ENCODE data around the gene PEBP1. TPM values are rescaled to one million over a fixed set of nuclear protein-coding genes. Genes with fewer than 3 reads are reported as not detected.

Gene PEBP1
- total RNA-seq, 1 donor from 2014 or later = 203 TPM

- no peak for DNase-seq (ENCODE audit: low read depth, low spot score)
These were observed 54.3 kb downstream of the PEBP1 start for GRCh38 chr12:118190266-118190665.

- DNase-seq (ENCODE audit: low read depth, low spot score) = no peak
These were observed 57.6 kb downstream of the PEBP1 start for GRCh38 chr12:118193477-118193876.

GRCh38 chr12:118193958-118194357 lies 58.0 kb downstream of the PEBP1 start:
- DNase-seq (ENCODE audit: low read depth, low spot score) = no peak

Other genes with a start within 250 kb of the PEBP1 start
- gene KSR2, start 167.1 kb upstream of the PEBP1 start, total RNA-seq = 0.42 and 0.99 TPM in 2 replicates
- gene RFC5, start 119.4 kb upstream of the PEBP1 start, total RNA-seq = 21.7 and 28.2 TPM in 2 replicates
- gene WSB2, start 74.9 kb upstream of the PEBP1 start, total RNA-seq = 96.1 and 96.8 TPM in 2 replicates
- 26.2 and 42.5 TPM in 2 replicates for gene VSIG10, start 32.1 kb upstream of the PEBP1 start, total RNA-seq
- 31.4 and 38.9 TPM in 2 replicates for gene TAOK3, start 236.8 kb downstream of the PEBP1 start, total RNA-seq
- gene SUDS3, start 240.4 kb downstream of the PEBP1 start, total RNA-seq = 33.0 and 34.6 TPM in 2 replicates

Data from pulmonary artery endothelial cell (primary cell).